ENCODE data around the gene C4orf50.

The C4orf50 gene

GRCh38 chr4:5990446-5991160 is 27.6 kb downstream of the C4orf50 start:
- no peak for DNase-seq

GRCh38 chr4:5989236-5990225 is 28.7 kb downstream of the C4orf50 start:
- no peak for DNase-seq

GRCh38 chr4:5988086-5988845 is 30.0 kb downstream of the C4orf50 start:
- DNase-seq, result no peak

- DNase-seq, result no peak
Measured at GRCh38 chr4:5984843-5985242, 33.4 kb downstream of the C4orf50 start.

- no peak for DNase-seq
Measured at GRCh38 chr4:5982156-5982973, 35.9 kb downstream of the C4orf50 start.

GRCh38 chr4:5980436-5981155 is 37.6 kb downstream of the C4orf50 start:
- no peak for DNase-seq

- DNase-seq, result no peak
Measured at GRCh38 chr4:5979981-5980380, 38.2 kb downstream of the C4orf50 start.

GRCh38 chr4:5976921-5977320 is 41.3 kb downstream of the C4orf50 start:
- no peak for DNase-seq

- DNase-seq, result no peak
Measured at GRCh38 chr4:5976431-5976830, 41.8 kb downstream of the C4orf50 start.

GRCh38 chr4:5974321-5974720 is 43.9 kb downstream of the C4orf50 start:
- no peak for DNase-seq

GRCh38 chr4:5973486-5974220 is 44.6 kb downstream of the C4orf50 start:
- DNase-seq, result no peak

- DNase-seq, result no peak
Measured at GRCh38 chr4:5973033-5973432, 45.2 kb downstream of the C4orf50 start.

- DNase-seq, result no peak
Measured at GRCh38 chr4:5972571-5972970, 45.7 kb downstream of the C4orf50 start.

GRCh38 chr4:5971078-5971450 is 47.2 kb downstream of the C4orf50 start:
- DNase-seq, result no peak

- no peak for DNase-seq
Measured at GRCh38 chr4:5970381-5971077, 47.7 kb downstream of the C4orf50 start.

- no peak for DNase-seq
Measured at GRCh38 chr4:5969777-5970176, 48.5 kb downstream of the C4orf50 start.

GRCh38 chr4:5969336-5969735 is 48.9 kb downstream of the C4orf50 start:
- no peak for DNase-seq

- no peak for DNase-seq
Measured at GRCh38 chr4:5968246-5968645, 50.0 kb downstream of the C4orf50 start.

- DNase-seq, result no peak
Measured at GRCh38 chr4:5967783-5968182, 50.4 kb downstream of the C4orf50 start.

GRCh38 chr4:5965225-5965624 is 53.0 kb downstream of the C4orf50 start:
- no peak for DNase-seq
